ENCODE measurements around the gene POLR1D.

POLR1D gene, protein sequence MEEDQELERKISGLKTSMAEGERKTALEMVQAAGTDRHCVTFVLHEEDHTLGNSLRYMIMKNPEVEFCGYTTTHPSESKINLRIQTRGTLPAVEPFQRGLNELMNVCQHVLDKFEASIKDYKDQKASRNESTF
- long read RNA-seq, transcript POLR1D-211 (1 exons, 1,634 nt), result minor isoform, 6 of 736 reads
- long read RNA-seq, transcript POLR1D-206 (3 exons, 1,723 nt), result minor isoform, 9 of 736 reads
- long read RNA-seq, transcript POLR1D-201 (2 exons, 1,166 nt), result minor isoform, 44 of 736 reads
- long read RNA-seq, transcript POLR1D-203 (3 exons, 2,036 nt), result major isoform, 657 of 736 reads
- long read RNA-seq, partial matches to known transcripts, result 3 of 736 reads
- long read RNA-seq, other reads (novel, unspliced or antisense), result 10 of 736 reads

DNA sequence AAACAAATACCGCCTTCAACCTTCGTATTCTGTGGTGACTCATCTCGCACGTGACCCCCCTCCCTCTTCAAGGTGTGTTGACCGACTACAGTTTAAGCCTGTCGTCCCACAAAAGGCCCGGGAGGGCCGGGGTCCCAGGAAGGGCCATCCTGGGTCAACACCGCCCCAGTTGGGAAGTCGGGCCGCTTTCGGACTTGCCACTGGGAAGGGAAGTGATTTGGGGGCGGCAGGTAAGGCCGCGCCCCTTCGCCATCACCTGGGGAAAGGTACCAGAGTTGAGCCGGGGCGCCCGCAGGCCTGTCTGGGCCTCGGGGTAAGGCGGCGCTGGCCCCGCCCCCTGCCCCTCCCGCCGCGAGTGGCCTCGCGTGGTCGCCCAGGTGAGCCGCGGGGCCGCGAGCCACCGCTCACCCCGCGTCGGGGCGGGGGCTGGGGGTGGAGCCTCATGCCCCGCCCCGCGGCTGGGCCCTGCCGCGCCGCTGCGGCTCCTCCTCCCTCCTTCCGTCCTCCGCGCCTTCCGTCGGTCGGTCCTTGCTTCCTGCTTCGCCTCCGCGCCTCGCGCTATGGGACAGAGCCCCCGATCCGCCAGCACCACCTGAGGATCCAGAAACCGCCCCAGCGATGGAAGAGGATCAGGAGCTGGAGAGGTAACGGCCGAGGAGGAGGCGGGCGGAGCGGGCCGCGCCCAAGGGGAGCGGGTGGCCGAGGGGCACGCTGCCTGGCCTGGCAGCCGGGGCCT lies at the start of gene POLR1D:
TSS of gene POLR1D (plus strand) at position 527 of the 736 bp plus-strand sequence. CDS start at position 619, 92 bp downstream.
- H3K4me3 ChIP-seq (replicated peaks; ENCODE audit: insufficient read depth, low read length), result peak within 1 kb of the TSS; percentile 87
- no peaks in the 10 kb centered on the region for H3K27me3 ChIP-seq (ENCODE audit: insufficient read depth, poor library complexity, severe bottlenecking)
- H3K27ac ChIP-seq (replicated peaks), result peak within 1 kb of the TSS; percentile 90
- peak; percentile 72 to 79 for DNase-seq (ENCODE audit: low read depth in 1 of 2, low spot score in 1 of 2)
- no peak for TF ChIP-seq SPI1 (IDR thresholded peaks at IDR 0.05; ENCODE audit: borderline replicate concordance, low read depth)
- peak; percentile 93 for TF ChIP-seq POLR2AphosphoS5 (IDR thresholded peaks at IDR 0.05; ENCODE audit: low read depth)

DNA sequence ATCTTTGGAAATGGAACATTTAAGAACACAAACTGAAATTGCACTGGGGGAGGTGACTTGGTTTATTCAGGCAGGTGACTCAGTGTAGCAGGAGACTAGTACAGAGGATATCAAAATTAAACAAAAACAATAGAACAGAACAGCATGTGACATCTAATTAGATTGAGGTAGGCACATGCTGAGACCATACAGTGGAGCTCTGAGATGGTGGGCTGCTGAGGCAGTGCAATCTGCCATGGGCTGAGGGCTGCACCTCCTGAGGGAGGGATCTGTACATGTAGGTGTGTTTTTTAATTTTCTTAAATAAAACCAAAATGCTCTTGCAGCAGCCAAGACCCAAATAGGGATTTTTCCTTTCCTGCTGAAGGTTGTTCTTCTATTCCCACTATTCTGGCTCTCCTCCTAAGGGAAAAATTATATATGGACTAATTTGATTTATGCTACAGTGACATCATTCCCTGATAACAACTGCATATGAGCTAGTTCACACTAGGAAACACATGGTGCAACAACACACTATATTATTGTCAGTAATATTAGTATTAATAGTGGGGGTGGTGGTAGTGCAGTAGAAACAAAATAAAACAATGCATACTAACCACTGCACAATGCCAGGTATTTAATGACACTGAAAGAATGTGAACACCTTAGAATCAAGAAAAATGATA lies 49.3 kb upstream of the POLR1D start:
- H3K27ac ChIP-seq (replicated peaks), result no peak overlapping the region
- H3K27me3 ChIP-seq (ENCODE audit: insufficient read depth, poor library complexity, severe bottlenecking), result no peaks in the 10 kb centered on the region
- DNase-seq (ENCODE audit: low read depth in 1 of 2, low spot score in 1 of 2), result no peak
- no peak overlapping the region for H3K4me3 ChIP-seq (replicated peaks; ENCODE audit: insufficient read depth, low read length)
- TF ChIP-seq, protein P1, sequence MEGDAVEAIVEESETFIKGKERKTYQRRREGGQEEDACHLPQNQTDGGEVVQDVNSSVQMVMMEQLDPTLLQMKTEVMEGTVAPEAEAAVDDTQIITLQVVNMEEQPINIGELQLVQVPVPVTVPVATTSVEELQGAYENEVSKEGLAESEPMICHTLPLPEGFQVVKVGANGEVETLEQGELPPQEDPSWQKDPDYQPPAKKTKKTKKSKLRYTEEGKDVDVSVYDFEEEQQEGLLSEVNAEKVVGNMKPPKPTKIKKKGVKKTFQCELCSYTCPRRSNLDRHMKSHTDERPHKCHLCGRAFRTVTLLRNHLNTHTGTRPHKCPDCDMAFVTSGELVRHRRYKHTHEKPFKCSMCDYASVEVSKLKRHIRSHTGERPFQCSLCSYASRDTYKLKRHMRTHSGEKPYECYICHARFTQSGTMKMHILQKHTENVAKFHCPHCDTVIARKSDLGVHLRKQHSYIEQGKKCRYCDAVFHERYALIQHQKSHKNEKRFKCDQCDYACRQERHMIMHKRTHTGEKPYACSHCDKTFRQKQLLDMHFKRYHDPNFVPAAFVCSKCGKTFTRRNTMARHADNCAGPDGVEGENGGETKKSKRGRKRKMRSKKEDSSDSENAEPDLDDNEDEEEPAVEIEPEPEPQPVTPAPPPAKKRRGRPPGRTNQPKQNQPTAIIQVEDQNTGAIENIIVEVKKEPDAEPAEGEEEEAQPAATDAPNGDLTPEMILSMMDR (IDR thresholded peaks at IDR 0.05; ENCODE audit: insufficient read depth, low read length), result no peak
- no peak for TF ChIP-seq SPI1 (IDR thresholded peaks at IDR 0.05; ENCODE audit: borderline replicate concordance, low read depth)

DNA sequence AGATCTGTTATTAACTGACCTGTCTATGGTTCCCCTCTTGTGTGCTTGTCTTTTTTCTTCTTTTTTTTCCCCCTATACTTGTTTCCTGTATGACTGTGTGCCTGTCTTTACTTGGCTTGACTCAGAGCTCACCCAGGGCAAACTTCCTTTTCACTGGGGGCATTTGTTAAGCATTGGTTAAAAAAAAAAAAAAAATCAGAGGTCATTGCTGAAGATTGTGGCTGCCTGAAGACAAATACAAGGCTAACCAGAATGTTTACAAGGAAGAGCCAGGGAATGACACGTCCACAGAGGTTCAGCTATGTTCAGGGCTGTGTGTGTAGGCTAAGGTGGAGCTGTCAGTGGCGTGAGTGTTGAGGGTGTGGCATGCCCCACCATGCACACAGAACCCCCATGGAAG lies 48.4 kb upstream of the POLR1D start:
- no peak for TF ChIP-seq POLR2AphosphoS5 (IDR thresholded peaks at IDR 0.05; ENCODE audit: low read depth)
- TF ChIP-seq, protein P2, sequence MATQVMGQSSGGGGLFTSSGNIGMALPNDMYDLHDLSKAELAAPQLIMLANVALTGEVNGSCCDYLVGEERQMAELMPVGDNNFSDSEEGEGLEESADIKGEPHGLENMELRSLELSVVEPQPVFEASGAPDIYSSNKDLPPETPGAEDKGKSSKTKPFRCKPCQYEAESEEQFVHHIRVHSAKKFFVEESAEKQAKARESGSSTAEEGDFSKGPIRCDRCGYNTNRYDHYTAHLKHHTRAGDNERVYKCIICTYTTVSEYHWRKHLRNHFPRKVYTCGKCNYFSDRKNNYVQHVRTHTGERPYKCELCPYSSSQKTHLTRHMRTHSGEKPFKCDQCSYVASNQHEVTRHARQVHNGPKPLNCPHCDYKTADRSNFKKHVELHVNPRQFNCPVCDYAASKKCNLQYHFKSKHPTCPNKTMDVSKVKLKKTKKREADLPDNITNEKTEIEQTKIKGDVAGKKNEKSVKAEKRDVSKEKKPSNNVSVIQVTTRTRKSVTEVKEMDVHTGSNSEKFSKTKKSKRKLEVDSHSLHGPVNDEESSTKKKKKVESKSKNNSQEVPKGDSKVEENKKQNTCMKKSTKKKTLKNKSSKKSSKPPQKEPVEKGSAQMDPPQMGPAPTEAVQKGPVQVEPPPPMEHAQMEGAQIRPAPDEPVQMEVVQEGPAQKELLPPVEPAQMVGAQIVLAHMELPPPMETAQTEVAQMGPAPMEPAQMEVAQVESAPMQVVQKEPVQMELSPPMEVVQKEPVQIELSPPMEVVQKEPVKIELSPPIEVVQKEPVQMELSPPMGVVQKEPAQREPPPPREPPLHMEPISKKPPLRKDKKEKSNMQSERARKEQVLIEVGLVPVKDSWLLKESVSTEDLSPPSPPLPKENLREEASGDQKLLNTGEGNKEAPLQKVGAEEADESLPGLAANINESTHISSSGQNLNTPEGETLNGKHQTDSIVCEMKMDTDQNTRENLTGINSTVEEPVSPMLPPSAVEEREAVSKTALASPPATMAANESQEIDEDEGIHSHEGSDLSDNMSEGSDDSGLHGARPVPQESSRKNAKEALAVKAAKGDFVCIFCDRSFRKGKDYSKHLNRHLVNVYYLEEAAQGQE (IDR thresholded peaks at IDR 0.05; ENCODE audit: insufficient replicate concordance, low read depth), result no peak
- no peak for TF ChIP-seq SPI1 (IDR thresholded peaks at IDR 0.05; ENCODE audit: borderline replicate concordance, low read depth)
- no peak for TF ChIP-seq GABPA (IDR thresholded peaks at IDR 0.05; ENCODE audit: low read depth)
- TF ChIP-seq, protein P1 (IDR thresholded peaks at IDR 0.05; ENCODE audit: insufficient read depth, low read length), result no peak
- no peak for DNase-seq (ENCODE audit: low read depth in 1 of 2, low spot score in 1 of 2)
- no peak overlapping the region for H3K27ac ChIP-seq (replicated peaks)

DNA sequence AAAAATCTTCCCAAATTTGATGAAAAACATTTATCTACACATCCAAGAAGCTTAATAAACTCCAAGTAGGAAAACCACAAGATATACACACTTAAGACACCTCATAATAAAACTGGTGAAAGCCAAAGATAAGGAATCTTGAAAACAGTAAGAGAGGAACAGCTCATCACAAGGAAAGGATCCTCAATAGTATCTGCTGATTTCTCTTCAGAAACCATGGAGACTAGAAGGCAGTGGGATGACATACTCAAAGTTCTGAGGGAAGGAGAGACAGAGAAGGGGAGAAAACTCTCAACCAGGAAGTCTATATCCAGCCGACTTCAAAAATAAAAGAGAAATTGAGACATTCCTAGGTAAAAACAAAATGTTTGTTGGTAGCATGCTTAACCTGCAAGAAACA lies 47.0 kb upstream of the POLR1D start:
- no peak overlapping the region for H3K27ac ChIP-seq (replicated peaks)
- H3K4me3 ChIP-seq (replicated peaks; ENCODE audit: insufficient read depth, low read length), result no peak overlapping the region
- TF ChIP-seq, protein P2 (IDR thresholded peaks at IDR 0.05; ENCODE audit: insufficient replicate concordance, low read depth), result no peak
- TF ChIP-seq, protein P1 (IDR thresholded peaks at IDR 0.05; ENCODE audit: insufficient read depth, low read length), result no peak
- TF ChIP-seq SPI1 (IDR thresholded peaks at IDR 0.05; ENCODE audit: borderline replicate concordance, low read depth) (no peak), POLR2AphosphoS5 (IDR thresholded peaks at IDR 0.05; ENCODE audit: low read depth) (no peak)
- no peak for DNase-seq (ENCODE audit: low read depth in 1 of 2, low spot score in 1 of 2)
- no peaks in the 10 kb centered on the region for H3K27me3 ChIP-seq (ENCODE audit: insufficient read depth, poor library complexity, severe bottlenecking)

More for the DNA sequence above, 48.4 kb upstream of the POLR1D start:
- Histone ChIP-seq H3K27me3 (ENCODE audit: insufficient read depth, poor library complexity, severe bottlenecking) (no peaks in the 10 kb centered on the region), H3K4me3 (replicated peaks; ENCODE audit: insufficient read depth, low read length) (no peak overlapping the region)
